Endodermal cell (in vitro differentiated cells): ENCODE results near the gene ZNF646. TPM values are rescaled to one million over a fixed set of nuclear protein-coding genes. Genes with fewer than 3 reads are reported as not detected.

ENCODE experiments used
- DNase-seq: peaks from one replicate; pipeline ENCODE4 v3.0.0-alpha.2; 2017
- H3K27ac ChIP-seq: 2 replicates; pipeline ENCODE4 v1.5.1; 2013; ENCODE audit warnings: mild to moderate bottlenecking, low read depth, low read length, moderate library complexity
- H3K27me3 ChIP-seq: 2 replicates; pipeline ENCODE4 v1.6.1; 2013; ENCODE audit warnings: mild to moderate bottlenecking, low read length, moderate library complexity; ENCODE audit not compliant: insufficient read depth, control insufficient read depth, poor library complexity, severe bottlenecking
- H3K36me3 ChIP-seq: 2 replicates; pipeline ENCODE4 v1.7.0; 2013; ENCODE audit warnings: mild to moderate bottlenecking, low read length, moderate library complexity; ENCODE audit not compliant: control insufficient read depth, insufficient read depth
- H3K4me1 ChIP-seq: one replicate; pipeline ENCODE4 v1.7.0; 2013; ENCODE audit warnings: low read length; ENCODE audit not compliant: control insufficient read depth, insufficient read depth
- H3K4me3 ChIP-seq: 2 replicates; pipeline ENCODE4 v1.5.1; 2013; ENCODE audit warnings: mild to moderate bottlenecking, low read length, moderate library complexity
- H3K9ac ChIP-seq: 2 replicates; pipeline ENCODE4 v1.6.1; 2013; ENCODE audit warnings: mild to moderate bottlenecking, low read length, moderate library complexity; ENCODE audit not compliant: poor library complexity, severe bottlenecking; ENCODE audit errors: extremely low read depth
- H3K9me3 ChIP-seq: 2 replicates; pipeline ENCODE4 v1.6.1; 2013; ENCODE audit warnings: mild to moderate bottlenecking, low read length, moderate library complexity; ENCODE audit not compliant: control insufficient read depth
- H3K27ac Mint-ChIP-seq: 2 replicates; pipeline ENCODE4 v1.8.0; 2020; ENCODE audit warnings: mixed read lengths
- H3K27me3 Mint-ChIP-seq: 2 replicates; pipeline ENCODE4 v1.8.0; 2021; ENCODE audit warnings: mild to moderate bottlenecking, mixed read lengths; ENCODE audit not compliant: insufficient read depth
- H3K36me3 Mint-ChIP-seq: 2 replicates; pipeline ENCODE4 v1.8.0; 2020; ENCODE audit warnings: low read depth, mixed read lengths
- H3K4me1 Mint-ChIP-seq: 2 replicates; pipeline ENCODE4 v1.8.0; 2020; ENCODE audit warnings: mixed read lengths
- H3K4me3 Mint-ChIP-seq: 2 replicates; pipeline ENCODE4 v1.8.0; 2020; ENCODE audit warnings: mild to moderate bottlenecking, moderate library complexity, mixed read lengths
- H3K9me3 Mint-ChIP-seq: 2 replicates; pipeline ENCODE4 v1.8.0; 2020; ENCODE audit warnings: mild to moderate bottlenecking, mixed read lengths
- WGBS, 2 experiments: methylation state at CpG; one replicate each; pipeline versions ENCODE4 v1.1.5 to v1.1.7; 2013; ENCODE audit warnings: missing lambda C conversion rate in 2 of 2, mixed read lengths in 1 of 2; ENCODE audit not compliant: insufficient coverage in 1 of 2, insufficient read length in 1 of 2; 5-methylcytosine and 5-hydroxymethylcytosine counted together
- total RNA-seq, 2 donors: library from RNA; stranded (reverse); fragmentation: NEBNext Ultra II Directional in 1 of 2; extraction: Animal tissue kit (Norgen Biotek cat#: 25700) in 1 of 2; gene quantifications; 2 replicates in 1 of 2; 3 replicates in 1 of 2; pipeline ENCODE4 v1.2.1, GENCODE V29; 2021
- TF ChIP-seq, protein P1 (sequence below): fragments of 200-600 bp; sonication (generic); conservative IDR thresholded peaks from 2 replicates; pipeline ENCODE4 v1.5.0; 2021; ENCODE audit warnings: antibody characterized with exemption, mild to moderate bottlenecking

Gene ZNF646
- total RNA-seq, 2 donors from 2014 or later = 24.9 to 29.2 TPM

DNA sequence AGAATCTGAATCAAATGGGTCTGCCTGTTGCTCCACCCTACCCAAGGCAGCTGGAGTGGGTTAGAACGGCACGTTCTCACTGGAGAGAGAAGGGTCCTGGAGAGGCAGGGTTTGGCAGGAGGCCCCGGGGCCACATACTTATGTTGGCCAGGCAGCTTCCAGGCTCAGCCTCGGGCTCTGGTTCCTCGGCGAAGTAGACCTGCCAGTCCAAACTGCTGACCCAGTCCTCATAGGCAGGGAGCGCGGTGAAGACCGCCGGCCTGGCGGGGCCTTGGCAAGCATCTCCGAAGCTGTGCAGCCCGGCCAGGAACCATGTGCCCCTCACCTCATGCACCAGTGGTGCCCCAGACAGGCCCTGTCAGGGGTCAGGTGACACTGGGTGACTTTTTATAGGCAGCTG is 9.8 kb downstream of the ZNF646 start:
- Histone ChIP-seq H3K9me3 (no peaks in the 10 kb centered on the region), H3K4me1 (no peaks in the 10 kb centered on the region), H3K27ac (no peak overlapping the region), H3K9ac (no peak overlapping the region), H3K36me3 (peaks cover 15% of the 10 kb centered on the region), H3K4me3 (no peak overlapping the region), H3K27me3 (no peaks in the 10 kb centered on the region)
- no peak for DNase-seq
- no peaks in the 10 kb centered on the region for H3K27me3 Mint-ChIP-seq
- no peaks in the 10 kb centered on the region for H3K9me3 Mint-ChIP-seq
- H3K4me3 Mint-ChIP-seq = no peak overlapping the region
- no peaks in the 10 kb centered on the region for H3K4me1 Mint-ChIP-seq
- TF ChIP-seq, protein P1, sequence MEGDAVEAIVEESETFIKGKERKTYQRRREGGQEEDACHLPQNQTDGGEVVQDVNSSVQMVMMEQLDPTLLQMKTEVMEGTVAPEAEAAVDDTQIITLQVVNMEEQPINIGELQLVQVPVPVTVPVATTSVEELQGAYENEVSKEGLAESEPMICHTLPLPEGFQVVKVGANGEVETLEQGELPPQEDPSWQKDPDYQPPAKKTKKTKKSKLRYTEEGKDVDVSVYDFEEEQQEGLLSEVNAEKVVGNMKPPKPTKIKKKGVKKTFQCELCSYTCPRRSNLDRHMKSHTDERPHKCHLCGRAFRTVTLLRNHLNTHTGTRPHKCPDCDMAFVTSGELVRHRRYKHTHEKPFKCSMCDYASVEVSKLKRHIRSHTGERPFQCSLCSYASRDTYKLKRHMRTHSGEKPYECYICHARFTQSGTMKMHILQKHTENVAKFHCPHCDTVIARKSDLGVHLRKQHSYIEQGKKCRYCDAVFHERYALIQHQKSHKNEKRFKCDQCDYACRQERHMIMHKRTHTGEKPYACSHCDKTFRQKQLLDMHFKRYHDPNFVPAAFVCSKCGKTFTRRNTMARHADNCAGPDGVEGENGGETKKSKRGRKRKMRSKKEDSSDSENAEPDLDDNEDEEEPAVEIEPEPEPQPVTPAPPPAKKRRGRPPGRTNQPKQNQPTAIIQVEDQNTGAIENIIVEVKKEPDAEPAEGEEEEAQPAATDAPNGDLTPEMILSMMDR = no peak
- H3K27ac Mint-ChIP-seq = no peak overlapping the region
- 92 to 97% methylated on average over 7 to 13 of the region's 13 CpGs for whole genome bisulfite sequencing, 2 experiments
- peaks cover 25% of the 10 kb centered on the region for H3K36me3 Mint-ChIP-seq

DNA sequence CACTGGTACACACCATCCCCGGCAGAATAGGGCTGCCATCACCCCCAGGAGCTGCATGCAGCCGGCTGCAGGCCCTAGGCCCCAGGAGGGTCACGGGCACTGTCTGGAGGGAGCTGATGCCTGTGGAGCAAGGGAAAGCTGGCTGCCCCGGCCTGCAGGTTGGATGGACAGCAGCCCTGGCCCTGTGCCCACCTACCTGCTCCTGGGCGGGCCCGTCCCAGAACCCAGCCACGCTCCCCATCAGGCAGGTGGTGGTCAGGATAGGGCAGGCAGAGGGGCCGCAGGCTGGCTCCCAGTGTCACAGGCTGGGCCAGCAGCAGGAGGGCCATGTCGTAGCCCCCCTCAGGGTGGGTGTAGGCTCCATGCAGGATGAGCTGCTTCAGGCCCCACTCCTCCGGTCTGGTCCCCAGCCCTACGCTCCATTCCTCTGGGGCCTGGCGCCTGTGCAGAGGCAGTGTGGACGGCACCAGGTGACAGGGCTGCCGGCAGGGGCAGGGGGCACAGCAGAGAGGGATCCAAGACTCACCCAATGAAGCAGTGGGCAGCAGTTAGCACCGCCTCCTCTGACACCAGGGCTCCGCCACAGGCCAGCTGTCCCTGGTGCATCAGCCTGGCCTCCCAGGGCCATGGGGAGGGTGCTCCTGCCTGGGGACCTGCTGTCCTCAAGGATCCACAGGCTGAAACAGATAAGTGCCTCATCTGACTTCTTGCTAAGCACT is 10.5 kb downstream of the ZNF646 start:
- no peak for DNase-seq
- TF ChIP-seq, protein P1 = no peak
- H3K4me3 Mint-ChIP-seq = no peak overlapping the region
- Histone ChIP-seq H3K9ac (no peak overlapping the region), H3K36me3 (peaks cover 12% of the 10 kb centered on the region), H3K27me3 (no peaks in the 10 kb centered on the region), H3K4me3 (no peak overlapping the region), H3K4me1 (no peaks in the 10 kb centered on the region), H3K27ac (no peak overlapping the region), H3K9me3 (no peaks in the 10 kb centered on the region)
- peaks cover 19% of the 10 kb centered on the region for H3K36me3 Mint-ChIP-seq
- no peak overlapping the region for H3K27ac Mint-ChIP-seq
- no peaks in the 10 kb centered on the region for H3K27me3 Mint-ChIP-seq
- H3K4me1 Mint-ChIP-seq = no peaks in the 10 kb centered on the region
- no peaks in the 10 kb centered on the region for H3K9me3 Mint-ChIP-seq
- WGBS, 2 experiments = 91 to 95% methylated on average over 10 to 16 of the region's 16 CpGs

DNA sequence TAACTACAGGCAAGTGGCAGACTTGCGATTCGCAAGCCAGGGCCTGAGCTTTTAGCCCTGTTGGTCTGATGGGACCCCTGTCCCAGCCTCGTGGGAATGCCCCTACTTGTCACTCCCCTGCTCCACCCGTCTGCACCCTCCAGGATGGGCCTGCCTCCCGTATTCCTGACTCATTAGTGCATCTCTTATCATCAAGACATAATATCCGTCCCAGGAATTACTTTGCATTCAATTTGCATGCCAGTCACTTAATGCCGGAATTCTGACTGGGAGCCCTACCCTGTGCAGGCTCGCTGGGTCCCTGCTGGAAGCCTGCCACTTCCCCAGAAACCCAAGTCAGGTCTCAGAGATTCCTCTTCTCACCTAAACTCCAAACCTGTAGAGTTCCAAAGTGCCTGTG is 11.2 kb downstream of the ZNF646 start:
- Histone ChIP-seq H3K4me1 (no peaks in the 10 kb centered on the region), H3K9me3 (no peaks in the 10 kb centered on the region), H3K4me3 (no peak overlapping the region), H3K36me3 (peaks cover 18% of the 10 kb centered on the region), H3K9ac (no peak overlapping the region), H3K27me3 (no peaks in the 10 kb centered on the region), H3K27ac (no peak overlapping the region)
- DNase-seq = no peak
- Mint-ChIP-seq H3K9me3 (no peaks in the 10 kb centered on the region), H3K27ac (no peak overlapping the region), H3K36me3 (peaks cover 19% of the 10 kb centered on the region), H3K4me3 (no peak overlapping the region), H3K27me3 (no peaks in the 10 kb centered on the region), H3K4me1 (no peaks in the 10 kb centered on the region)
- WGBS, 2 experiments = 92 to 94% methylated on average over 8 of the region's 8 CpGs
- TF ChIP-seq, protein P1 = no peak
